GM12878 (cell line): Measurements from ENCODE around the gene PRKG1.

Experiments
- ZNF274 ChIP-seq: IDR thresholded peaks from one replicate; pipeline ENCODE4 v1.8.0; 2011; ENCODE audit not compliant: insufficient read length, insufficient read depth
- TF ChIP-seq, protein P1 (sequence below): fragments of 450-650 bp; IDR thresholded peaks from 2 replicates; pipeline ENCODE4 v1.6.1; 2017; ENCODE audit warnings: mild to moderate bottlenecking, low read depth, inconsistent platforms; ENCODE audit not compliant: poor library complexity, severe bottlenecking

DNA sequence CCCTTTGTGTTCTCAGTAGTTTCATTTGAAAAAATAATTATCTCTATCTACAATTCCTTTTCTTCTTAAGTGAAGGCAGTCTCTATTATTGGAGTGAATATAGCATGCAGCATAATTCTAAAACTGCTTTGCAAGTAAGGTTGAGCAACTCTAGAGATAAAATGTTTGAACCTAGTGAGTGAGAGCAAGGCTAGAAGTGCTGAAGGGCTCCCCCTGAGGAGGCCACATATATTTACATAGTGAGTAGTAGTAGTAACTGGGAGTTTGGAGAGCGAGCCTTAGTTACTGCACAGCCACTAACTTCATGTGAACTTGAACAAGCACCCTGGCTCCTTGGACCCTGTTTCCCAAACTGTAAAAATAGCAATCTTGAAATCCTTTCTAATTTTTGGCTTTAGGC is 1098.3 kb downstream of the PRKG1 start:
- TF ChIP-seq, protein P1, sequence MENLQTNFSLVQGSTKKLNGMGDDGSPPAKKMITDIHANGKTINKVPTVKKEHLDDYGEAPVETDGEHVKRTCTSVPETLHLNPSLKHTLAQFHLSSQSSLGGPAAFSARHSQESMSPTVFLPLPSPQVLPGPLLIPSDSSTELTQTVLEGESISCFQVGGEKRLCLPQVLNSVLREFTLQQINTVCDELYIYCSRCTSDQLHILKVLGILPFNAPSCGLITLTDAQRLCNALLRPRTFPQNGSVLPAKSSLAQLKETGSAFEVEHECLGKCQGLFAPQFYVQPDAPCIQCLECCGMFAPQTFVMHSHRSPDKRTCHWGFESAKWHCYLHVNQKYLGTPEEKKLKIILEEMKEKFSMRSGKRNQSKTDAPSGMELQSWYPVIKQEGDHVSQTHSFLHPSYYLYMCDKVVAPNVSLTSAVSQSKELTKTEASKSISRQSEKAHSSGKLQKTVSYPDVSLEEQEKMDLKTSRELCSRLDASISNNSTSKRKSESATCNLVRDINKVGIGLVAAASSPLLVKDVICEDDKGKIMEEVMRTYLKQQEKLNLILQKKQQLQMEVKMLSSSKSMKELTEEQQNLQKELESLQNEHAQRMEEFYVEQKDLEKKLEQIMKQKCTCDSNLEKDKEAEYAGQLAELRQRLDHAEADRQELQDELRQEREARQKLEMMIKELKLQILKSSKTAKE, result no peak
- TF ChIP-seq ZNF274, result no peak
